Calu3 (cell line): ENCODE measurements around the gene DENND5A. TPM values are rescaled to one million over a fixed set of nuclear protein-coding genes. Genes with fewer than 3 reads are reported as not detected.
A peak's percentile ranks its signal among the peaks of the same experiment; 100 is the strongest.

Experiments used
- BruUV-seq: library from RNA; stranded (reverse); fragments of 400-500 nt; replicated peaks from 2 replicates; lab custom pipeline; 2021; lab: Mats Ljungman, UMichigan
- CTCF ChIA-PET: fragments of 300-600 bp; sonication (Branson Sonifier 250); formaldehyde crosslinking; loops from one replicate; lab custom pipeline; 2022; ENCODE audit warnings: antibody characterized with exemption; lab: Charles Lee
- DNase-seq: peaks from one replicate; pipeline ENCODE4 v3.0.0; 2022
- H3K27ac Mint-ChIP-seq: one replicate; pipeline ENCODE4 v1.8.0; 2022; ENCODE audit warnings: mixed read lengths; ENCODE audit not compliant: unreplicated experiment
- H3K27me3 Mint-ChIP-seq: one replicate; pipeline ENCODE4 v1.8.0; 2022; ENCODE audit warnings: mixed read lengths; ENCODE audit not compliant: unreplicated experiment
- H3K36me3 Mint-ChIP-seq: one replicate; pipeline ENCODE4 v1.8.0; 2022; ENCODE audit warnings: mild to moderate bottlenecking, moderate library complexity, mixed read lengths; ENCODE audit not compliant: insufficient read depth, unreplicated experiment
- H3K4me1 Mint-ChIP-seq: one replicate; pipeline ENCODE4 v1.8.0; 2022; ENCODE audit warnings: mild to moderate bottlenecking, low read depth, mixed read lengths; ENCODE audit not compliant: unreplicated experiment
- H3K4me3 Mint-ChIP-seq: one replicate; pipeline ENCODE4 v1.8.0; 2022; ENCODE audit warnings: mild to moderate bottlenecking, low read depth, moderate library complexity, mixed read lengths; ENCODE audit not compliant: unreplicated experiment
- H3K9me3 Mint-ChIP-seq: one replicate; pipeline ENCODE4 v1.8.0; 2022; ENCODE audit warnings: low read depth, mixed read lengths; ENCODE audit not compliant: unreplicated experiment
- CTCF ChIP-seq: fragments of 200-600 bp; IDR thresholded peaks from one replicate; pipeline ENCODE4 v1.8.0; 2022; ENCODE audit warnings: antibody characterized with exemption; ENCODE audit not compliant: unreplicated experiment
- intact Hi-C: fragments of 100-400 bp; cut with micrococcal nuclease; formaldehyde crosslinking; loops from one replicate; pipeline ENCODE4 v1.10.0; 2022; ENCODE audit not compliant: unreplicated experiment
- total RNA-seq: library from RNA; stranded (reverse); gene quantifications from 2 replicates; pipeline ENCODE4 v1.2.3, GENCODE V29; 2022

Gene DENND5A
- total RNA-seq, 1 experiment from 2014 or later = 40.0 TPM

GRCh38 chr11:9293646-9294045, 28.5 kb upstream of the DENND5A start:
- BruUV-seq = no TSS peak
- Mint-ChIP-seq H3K9me3 (no peaks in the 10 kb centered on the region), H3K27me3 (no peaks in the 10 kb centered on the region), H3K4me1 (no peaks in the 10 kb centered on the region), H3K27ac (no peak overlapping the region), H3K36me3 (peaks cover 31% of the 10 kb centered on the region), H3K4me3 (no peak overlapping the region)
- CTCF ChIA-PET = no interaction called here
- no peak for DNase-seq
- intact Hi-C loops = no loop called here
- TF ChIP-seq CTCF = no peak

GRCh38 chr11:9285850-9286587, 20.9 kb upstream of the DENND5A start:
- Mint-ChIP-seq H3K9me3 (no peaks in the 10 kb centered on the region), H3K4me1 (no peaks in the 10 kb centered on the region), H3K27me3 (no peaks in the 10 kb centered on the region), H3K36me3 (peaks cover 52% of the 10 kb centered on the region), H3K27ac (no peak overlapping the region), H3K4me3 (no peak overlapping the region)
- TF ChIP-seq CTCF = no peak
- no peak for DNase-seq
- no TSS peak for BruUV-seq
- CTCF ChIA-PET = no interaction called here
- intact Hi-C loops = no loop called here

GRCh38 chr11:9280655-9281301, 15.6 kb upstream of the DENND5A start:
- CTCF ChIA-PET = interaction anchor here (0.7 kb wide), 2 partner anchors 10 to 144 kb away, joined by 3 read pairs; no protein-coding TSS in a partner anchor
- no peaks in the 10 kb centered on the region for H3K9me3 Mint-ChIP-seq
- H3K4me1 Mint-ChIP-seq = no peaks in the 10 kb centered on the region
- DNase-seq = peak; percentile 27
- intact Hi-C loops = no loop called here
- no peaks in the 10 kb centered on the region for H3K27me3 Mint-ChIP-seq
- TF ChIP-seq CTCF = no peak
- no peak overlapping the region for H3K27ac Mint-ChIP-seq
- no peak overlapping the region for H3K4me3 Mint-ChIP-seq
- BruUV-seq = no TSS peak
- peaks cover 54% of the 10 kb centered on the region for H3K36me3 Mint-ChIP-seq

- no TSS peak for BruUV-seq
- H3K36me3 Mint-ChIP-seq = peaks cover 31% of the 10 kb centered on the region
- DNase-seq = no peak
- no peaks in the 10 kb centered on the region for H3K9me3 Mint-ChIP-seq
- no peak overlapping the region for H3K4me3 Mint-ChIP-seq
- no peak for TF ChIP-seq CTCF
- CTCF ChIA-PET = no interaction called here
- no peaks in the 10 kb centered on the region for H3K4me1 Mint-ChIP-seq
- no peaks in the 10 kb centered on the region for H3K27me3 Mint-ChIP-seq
- H3K27ac Mint-ChIP-seq = no peak overlapping the region
- intact Hi-C loops = no loop called here
These were observed 12.0 kb upstream of the DENND5A start for GRCh38 chr11:9277176-9277575.
